OCI-LY1 (cell line): ENCODE data around the gene FBXW2.
A peak's percentile ranks its signal among the peaks of the same experiment; 100 is the strongest.
"Not testable (repeated sequence)": the region's sequence is repeated elsewhere in the genome, so short reads cannot be mapped to it uniquely, and the experiment has no call there.

Source experiments
- H2AFZ ChIP-seq: fragments of 200-600 bp; sonication (generic), shearing (Covaris generic); 2 replicates; pipeline ENCODE4 v1.6.0; 2014; ENCODE audit warnings: antibody characterized with exemption, mild to moderate bottlenecking, low read length
- H3F3A ChIP-seq: fragments of 200-600 bp; sonication (generic), shearing (Covaris generic); 2 replicates; pipeline ENCODE4 v1.6.0; 2014; ENCODE audit warnings: mild to moderate bottlenecking, antibody characterized with exemption, low read length, moderate library complexity; ENCODE audit not compliant: insufficient read depth
- H3K27ac ChIP-seq: fragments of 200-600 bp; sonication (generic); 2 replicates; pipeline ENCODE4 v1.5.1; 2014; ENCODE audit warnings: low read length, mixed run types, mild to moderate bottlenecking, low read depth; ENCODE audit not compliant: poor library complexity, severe bottlenecking
- H3K27me3 ChIP-seq: fragments of 200-600 bp; sonication (generic); 2 replicates; pipeline ENCODE4 v1.6.0; 2014; ENCODE audit warnings: antibody characterized with exemption, mild to moderate bottlenecking, low read length, moderate library complexity; ENCODE audit not compliant: insufficient read depth
- H3K36me3 ChIP-seq: fragments of 200-600 bp; sonication (generic); 2 replicates; pipeline ENCODE4 v1.6.1; 2014; ENCODE audit warnings: mild to moderate bottlenecking, antibody characterized with exemption, low read length, moderate library complexity, mixed read lengths; ENCODE audit not compliant: insufficient read depth
- H3K4me1 ChIP-seq: fragments of 200-600 bp; sonication (generic); 2 replicates; pipeline ENCODE4 v1.5.1; 2014; ENCODE audit warnings: mild to moderate bottlenecking, low read length, moderate library complexity; ENCODE audit not compliant: insufficient read depth, severe bottlenecking
- H3K4me2 ChIP-seq: fragments of 200-600 bp; sonication (generic), shearing (Covaris generic); 2 replicates; pipeline ENCODE4 v1.6.1; 2014; ENCODE audit warnings: low read length
- H3K4me3 ChIP-seq: fragments of 200-600 bp; sonication (generic); 2 replicates; pipeline ENCODE4 v1.5.1; 2014; ENCODE audit warnings: low read length, low read depth, mild to moderate bottlenecking, mixed read lengths; ENCODE audit not compliant: poor library complexity, severe bottlenecking
- H3K79me2 ChIP-seq: fragments of 200-600 bp; shearing (Covaris generic); 2 replicates; pipeline ENCODE4 v1.6.1; 2016; ENCODE audit warnings: mixed run types, low read length, mixed read lengths; ENCODE audit not compliant: insufficient read depth
- H3K9ac ChIP-seq: fragments of 200-600 bp; sonication (generic), shearing (Covaris generic); 2 replicates; pipeline ENCODE4 v1.6.1; 2014; ENCODE audit warnings: mild to moderate bottlenecking, low read length, mixed read lengths
- H3K9me2 ChIP-seq: fragments of 200-600 bp; sonication (generic), shearing (Covaris generic); 2 replicates; pipeline ENCODE4 v1.6.1; 2014; ENCODE audit warnings: low read depth, mild to moderate bottlenecking, low read length, mixed read lengths
- H3K9me3 ChIP-seq: fragments of 200-600 bp; shearing (Covaris generic); 2 replicates; pipeline ENCODE4 v1.6.1; 2014; ENCODE audit warnings: low read length, mixed read lengths
- H4K20me1 ChIP-seq: fragments of 200-600 bp; sonication (generic), shearing (Covaris generic); 2 replicates; pipeline ENCODE4 v1.6.0; 2016; ENCODE audit warnings: mild to moderate bottlenecking, low read length; ENCODE audit not compliant: insufficient read depth
- CTCF ChIP-seq: fragments of 200-600 bp; sonication (generic), shearing (Covaris generic); IDR thresholded peaks from 2 replicates; pipeline ENCODE4 v1.5.1; 2017; ENCODE audit warnings: mild to moderate bottlenecking, antibody characterized with exemption, low read length, moderate library complexity, mixed read lengths
- EZH2 ChIP-seq: fragments of 200-600 bp; sonication (generic), shearing (Covaris generic); IDR thresholded peaks from 2 replicates; pipeline ENCODE4 v1.8.0; 2017; ENCODE audit warnings: borderline replicate concordance, mixed run types, mild to moderate bottlenecking, antibody characterized with exemption, low read length, moderate library complexity, mixed read lengths

Gene FBXW2

GRCh38 chr9:120807607-120808379, 14.6 kb upstream of the FBXW2 start:
- TF ChIP-seq EZH2 (no peak), CTCF (no peak)
- no peak overlapping the region for H3K4me2 ChIP-seq
- H3K27ac ChIP-seq, result no peak overlapping the region
- peaks cover 19% of the 10 kb centered on the region for H3K9me3 ChIP-seq
- no peak overlapping the region for H3K4me3 ChIP-seq
- H3K9me2 ChIP-seq, result no peaks in the 10 kb centered on the region
- no peaks in the 10 kb centered on the region for H4K20me1 ChIP-seq
- H3K27me3 ChIP-seq, result no peaks in the 10 kb centered on the region
- H2AFZ ChIP-seq, result no peak overlapping the region
- H3F3A ChIP-seq, result no peaks in the 10 kb centered on the region
- H3K36me3 ChIP-seq, result no peaks in the 10 kb centered on the region
- H3K9ac ChIP-seq, result no peak overlapping the region
- H3K4me1 ChIP-seq, result no peaks in the 10 kb centered on the region
- no peaks in the 10 kb centered on the region for H3K79me2 ChIP-seq

- not testable (repeated sequence) for H3K4me3 ChIP-seq, H3K4me2 ChIP-seq, H3F3A ChIP-seq, H3K27ac ChIP-seq, H2AFZ ChIP-seq, H3K9ac ChIP-seq, H3K27me3 ChIP-seq, H3K4me1 ChIP-seq, H3K36me3 ChIP-seq, H3K9me2 ChIP-seq, H4K20me1 ChIP-seq, H3K79me2 ChIP-seq
- peaks cover 19% of the 10 kb centered on the region for H3K9me3 ChIP-seq
Observed at GRCh38 chr9:120804784-120805363, 11.7 kb upstream of the FBXW2 start.

- Histone ChIP-seq H3K4me1 (no peaks in the 10 kb centered on the region), H3K27me3 (no peaks in the 10 kb centered on the region), H3F3A (no peaks in the 10 kb centered on the region), H3K36me3 (no peaks in the 10 kb centered on the region), H2AFZ (no peak overlapping the region), H3K79me2 (no peaks in the 10 kb centered on the region), H3K9me2 (no peaks in the 10 kb centered on the region), H4K20me1 (no peaks in the 10 kb centered on the region), H3K4me3 (no peak overlapping the region), H3K4me2 (no peak overlapping the region), H3K9ac (no peak overlapping the region), H3K9me3 (peaks cover 4% of the 10 kb centered on the region; the same call in 1 of the 2 replicates), H3K27ac (no peak overlapping the region)
- TF ChIP-seq CTCF (no peak), EZH2 (no peak)
Observed at GRCh38 chr9:120801441-120801840, 8.2 kb upstream of the FBXW2 start.

GRCh38 chr9:120791161-120791560, 2.1 kb downstream of the FBXW2 start:
- Histone ChIP-seq H2AFZ (no peak overlapping the region), H3K9ac (0 out of 2 replicates have a peak overlapping the region, but pooled peaks have one; percentile 9)

More at GRCh38 chr9:120791161-120791560, 2.1 kb downstream of the FBXW2 start:
- Histone ChIP-seq H3K4me1 (peaks cover 49% of the 10 kb centered on the region), H3K4me3 (no peak overlapping the region), H3K9me2 (no peaks in the 10 kb centered on the region), H3K9me3 (no peaks in the 10 kb centered on the region), H3K36me3 (peaks cover 45% of the 10 kb centered on the region), H3K27ac (no peak overlapping the region), H3K4me2 (peak overlapping the region; percentile 82), H3F3A (no peaks in the 10 kb centered on the region), H4K20me1 (no peaks in the 10 kb centered on the region), H3K27me3 (no peaks in the 10 kb centered on the region), H3K79me2 (peaks cover 61% of the 10 kb centered on the region)
- TF ChIP-seq CTCF (no peak), EZH2 (no peak)
